ENCODE data around the gene MTX1.

The MTX1 gene

DNA sequence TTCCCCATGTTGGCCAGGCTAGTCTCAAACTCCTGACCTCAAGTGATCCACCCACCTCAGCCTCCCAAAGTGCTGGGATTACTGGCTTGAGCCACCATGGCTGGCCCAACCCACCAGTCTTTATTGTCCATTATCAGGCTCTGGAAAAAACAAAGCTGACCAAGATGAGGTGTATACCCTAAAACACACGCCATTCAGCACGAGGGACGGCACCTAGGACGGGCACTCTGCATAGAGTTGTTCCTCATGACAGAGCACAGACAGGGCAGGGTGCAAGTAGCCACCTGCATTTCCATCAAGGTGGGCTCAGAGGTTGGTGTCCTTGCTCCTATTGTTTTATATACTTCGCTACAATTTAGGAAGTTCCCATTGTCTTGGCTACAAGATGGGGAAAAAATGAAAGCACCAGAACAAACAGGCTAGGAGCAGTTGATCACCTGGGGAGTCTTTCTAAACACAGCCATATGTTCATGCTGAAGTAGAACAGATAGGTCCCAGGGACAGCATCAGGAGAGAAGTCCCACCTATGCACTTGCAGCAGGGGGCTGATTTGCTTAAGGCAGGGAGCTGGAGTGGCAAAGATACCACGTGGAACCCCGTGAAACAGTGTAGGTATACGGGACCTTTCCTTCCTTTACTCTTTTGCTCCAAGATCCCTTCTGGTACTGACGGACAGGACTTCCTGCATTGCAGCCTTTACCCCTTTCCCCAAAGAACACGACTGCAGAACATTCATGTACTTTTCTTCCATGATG is 39.9 kb upstream of the MTX1 start:
- Histone ChIP-seq H3K9me3 (ENCODE audit: control insufficient read depth, low read length) (no peaks in the 10 kb centered on the region), H3K36me3 (ENCODE audit: control insufficient read depth, insufficient read depth, low read length) (peaks cover 35% of the 10 kb centered on the region), H3K4me3 (ENCODE audit: extremely low read depth, insufficient read depth, low read length, poor library complexity, severe bottlenecking) (no peak overlapping the region), H3K27ac (ENCODE audit: low read depth, low read length, severe bottlenecking) (no peak overlapping the region), H3K4me1 (ENCODE audit: control insufficient read depth, insufficient read depth, low read length, poor library complexity, severe bottlenecking) (peaks cover 7% of the 10 kb centered on the region)
- WGBS, 2 experiments (ENCODE audit: insufficient coverage in 2 of 2), result 95 to 98% methylated on average over 8 to 9 of the region's 10 CpGs

DNA sequence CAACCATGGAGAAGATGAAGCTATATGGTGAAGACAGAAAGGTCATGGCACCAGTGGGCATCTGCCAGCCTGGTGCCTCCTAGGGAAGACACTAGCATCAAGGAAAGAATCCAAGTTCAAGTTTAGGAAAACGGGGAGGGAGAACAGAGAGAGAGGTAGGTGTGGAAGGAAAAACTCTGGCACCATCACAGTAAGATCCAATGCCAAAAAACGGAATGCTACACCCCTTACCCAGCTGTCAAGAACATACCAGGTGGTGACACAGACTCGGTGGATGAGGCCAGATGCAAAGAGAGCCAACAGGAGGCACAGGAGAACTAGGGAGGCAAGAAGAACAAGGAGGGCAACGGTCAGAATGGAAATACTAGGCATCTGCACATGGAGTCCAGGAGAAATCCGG is 39.0 kb upstream of the MTX1 start:
- Histone ChIP-seq H3K4me1 (ENCODE audit: control insufficient read depth, insufficient read depth, low read length, poor library complexity, severe bottlenecking) (peaks cover 7% of the 10 kb centered on the region), H3K9me3 (ENCODE audit: control insufficient read depth, low read length) (no peaks in the 10 kb centered on the region), H3K36me3 (ENCODE audit: control insufficient read depth, insufficient read depth, low read length) (peaks cover 35% of the 10 kb centered on the region), H3K27ac (ENCODE audit: low read depth, low read length, severe bottlenecking) (no peak overlapping the region), H3K4me3 (ENCODE audit: extremely low read depth, insufficient read depth, low read length, poor library complexity, severe bottlenecking) (no peak overlapping the region)
- 90 to 91% methylated on average over 2 to 4 of the region's 5 CpGs for WGBS, 2 experiments (ENCODE audit: insufficient coverage in 2 of 2)

DNA sequence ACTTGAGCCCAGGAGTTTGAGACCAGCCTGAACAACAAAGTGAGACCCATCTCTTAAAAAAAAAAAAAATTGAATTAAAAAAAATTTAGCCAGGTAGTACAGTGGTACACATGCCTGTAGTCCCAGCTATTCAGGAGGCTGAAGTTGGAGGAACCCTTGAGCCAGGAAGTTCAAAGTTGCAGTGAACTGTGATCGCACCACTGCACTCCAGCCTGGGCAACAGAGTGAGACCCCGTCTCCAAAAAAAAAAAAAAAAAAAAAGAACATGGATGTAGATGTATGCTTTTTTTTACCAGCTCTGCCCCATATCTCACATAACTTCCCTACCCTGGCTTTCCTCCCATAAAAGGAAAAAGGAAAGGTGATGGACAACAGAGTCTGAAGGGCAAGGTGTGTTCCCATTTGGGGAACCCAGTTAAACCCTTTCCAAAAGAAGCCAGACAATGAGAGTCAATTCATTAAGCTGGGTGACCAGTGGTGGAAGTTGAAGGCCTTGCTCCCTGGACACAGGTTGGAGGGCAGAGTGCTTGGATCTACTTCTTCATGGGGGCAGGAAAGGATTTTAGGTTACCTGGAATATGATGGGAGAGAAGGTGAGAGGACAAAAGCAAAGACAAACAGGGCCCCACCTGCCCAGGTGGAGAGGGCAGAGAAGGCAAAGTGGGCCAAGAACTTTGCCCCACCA is 38.3 kb upstream of the MTX1 start:
- Histone ChIP-seq H3K27ac (ENCODE audit: low read depth, low read length, severe bottlenecking) (no peak overlapping the region), H3K4me1 (ENCODE audit: control insufficient read depth, insufficient read depth, low read length, poor library complexity, severe bottlenecking) (peaks cover 7% of the 10 kb centered on the region), H3K9me3 (ENCODE audit: control insufficient read depth, low read length) (no peaks in the 10 kb centered on the region), H3K36me3 (ENCODE audit: control insufficient read depth, insufficient read depth, low read length) (peaks cover 35% of the 10 kb centered on the region), H3K4me3 (ENCODE audit: extremely low read depth, insufficient read depth, low read length, poor library complexity, severe bottlenecking) (no peak overlapping the region)
- 100% methylated on average over 1 of the region's 2 CpGs; no CpG with 5 or more reads in 1 of the 2 experiments for WGBS, 2 experiments (ENCODE audit: insufficient coverage in 2 of 2)

DNA sequence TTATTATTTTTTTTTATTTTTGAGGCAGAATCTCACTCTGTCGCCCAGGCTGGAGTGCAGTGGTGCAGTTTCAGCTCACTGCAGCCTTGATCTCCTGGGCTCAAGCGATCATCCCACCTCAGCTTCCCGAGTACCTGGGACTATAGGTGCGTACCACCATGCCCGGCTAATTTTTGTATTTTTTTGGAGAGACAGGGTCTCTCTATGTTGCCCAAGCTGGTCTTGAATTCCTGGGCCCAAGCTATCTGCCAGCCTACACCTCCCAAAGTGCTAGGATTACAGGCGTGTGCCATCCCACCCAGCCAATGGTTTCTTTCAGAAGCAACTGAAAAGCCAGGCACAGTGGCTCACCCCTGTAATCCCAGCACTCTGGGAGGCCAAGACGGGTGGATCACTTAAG is 37.7 kb upstream of the MTX1 start:
- H3K9me3 ChIP-seq (ENCODE audit: control insufficient read depth, low read length), result no peaks in the 10 kb centered on the region
- H3K27ac ChIP-seq (ENCODE audit: low read depth, low read length, severe bottlenecking), result no peak overlapping the region
- H3K4me3 ChIP-seq (ENCODE audit: extremely low read depth, insufficient read depth, low read length, poor library complexity, severe bottlenecking), result no peak overlapping the region
- peaks cover 35% of the 10 kb centered on the region for H3K36me3 ChIP-seq (ENCODE audit: control insufficient read depth, insufficient read depth, low read length)
- peaks cover 7% of the 10 kb centered on the region for H3K4me1 ChIP-seq (ENCODE audit: control insufficient read depth, insufficient read depth, low read length, poor library complexity, severe bottlenecking)
- 93 to 96% methylated on average over 7 of the region's 7 CpGs for WGBS, 2 experiments (ENCODE audit: insufficient coverage in 2 of 2)

DNA sequence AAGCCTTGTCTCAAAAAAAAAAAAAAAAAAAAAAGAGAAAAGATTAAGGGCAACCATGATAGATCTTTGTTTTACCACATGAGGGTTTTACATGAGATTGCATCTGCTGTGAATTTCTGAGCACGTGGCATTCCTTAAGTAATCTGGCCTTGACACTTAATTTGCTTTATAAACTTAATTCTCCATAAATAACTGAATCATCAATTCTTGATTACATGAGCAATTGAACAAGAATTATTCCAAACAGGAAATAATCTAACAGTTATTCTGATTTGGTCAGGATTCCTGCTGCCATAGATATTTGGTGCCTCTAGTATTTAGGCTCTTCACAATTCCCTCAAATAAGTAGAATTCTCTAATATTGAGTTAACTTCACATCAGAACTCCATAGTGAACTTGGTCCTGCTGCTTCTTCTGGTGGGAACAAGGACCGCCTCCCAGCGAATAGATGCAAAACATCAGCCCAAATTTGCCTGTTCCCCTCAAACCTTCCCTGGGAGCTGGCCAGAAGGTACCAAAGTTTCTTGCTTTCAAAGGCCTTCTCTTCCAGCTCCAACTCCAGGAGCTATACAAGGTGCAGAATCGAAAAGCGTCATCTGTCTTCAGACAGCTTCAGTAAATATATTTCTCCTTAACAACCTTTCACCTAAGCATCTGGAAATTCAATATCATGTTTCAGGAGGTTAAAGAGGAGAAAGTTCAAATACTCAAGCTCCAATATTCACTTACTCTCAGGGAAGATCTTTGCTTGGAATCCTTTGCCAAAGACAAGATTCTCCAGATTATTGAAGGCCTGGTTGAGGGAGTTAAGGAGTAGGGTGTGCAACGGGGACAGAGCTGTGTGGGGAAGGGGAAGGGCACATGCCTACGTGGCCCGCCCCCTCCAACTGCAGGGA is 36.4 kb upstream of the MTX1 start:
- H3K4me1 ChIP-seq (ENCODE audit: control insufficient read depth, insufficient read depth, low read length, poor library complexity, severe bottlenecking), result peaks cover 7% of the 10 kb centered on the region
- whole genome bisulfite sequencing, 2 experiments (ENCODE audit: insufficient coverage in 2 of 2), result 37 to 59% methylated on average over 5 to 8 of the region's 8 CpGs
- peak overlapping the region; percentile 93 for H3K27ac ChIP-seq (ENCODE audit: low read depth, low read length, severe bottlenecking)
- peak overlapping the region; percentile 90 for H3K4me3 ChIP-seq (ENCODE audit: extremely low read depth, insufficient read depth, low read length, poor library complexity, severe bottlenecking)
- peaks cover 38% of the 10 kb centered on the region for H3K36me3 ChIP-seq (ENCODE audit: control insufficient read depth, insufficient read depth, low read length)
- no peaks in the 10 kb centered on the region for H3K9me3 ChIP-seq (ENCODE audit: control insufficient read depth, low read length)

DNA sequence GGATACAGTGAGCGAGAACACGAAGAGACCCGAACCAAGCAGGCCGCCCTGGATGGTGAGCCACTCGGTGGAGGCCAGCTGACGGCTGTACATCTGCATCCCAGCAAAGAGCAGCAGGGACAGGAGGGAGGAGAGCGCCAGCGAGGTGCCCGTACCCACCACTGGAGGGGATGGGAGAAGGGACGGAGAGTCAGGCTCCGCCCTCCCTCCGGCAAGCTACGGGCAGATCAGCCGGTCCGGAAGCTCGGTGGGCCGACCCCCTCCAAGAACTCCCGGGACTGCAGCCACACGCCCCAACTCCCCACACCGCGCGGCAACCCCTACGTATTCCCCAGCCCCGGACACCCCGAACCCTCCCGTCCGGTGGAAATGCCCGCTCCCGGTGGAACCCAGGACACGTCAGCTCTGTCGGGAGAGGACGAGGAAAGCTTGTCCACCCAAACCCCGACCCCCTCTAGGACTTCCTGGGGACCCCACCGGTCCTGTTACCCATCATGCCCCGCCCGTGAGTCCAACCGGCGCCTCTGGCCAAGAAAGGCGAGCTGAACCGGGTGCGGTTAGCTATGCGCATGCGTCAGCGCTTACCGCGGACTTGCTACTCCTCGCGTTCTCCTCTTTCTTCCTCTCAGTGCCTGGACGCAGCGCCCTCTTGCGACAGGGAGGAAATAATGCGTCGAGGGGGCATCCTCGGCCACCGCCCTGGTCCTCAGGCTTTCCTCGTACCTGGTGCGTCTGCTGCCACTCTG is 35.6 kb upstream of the MTX1 start, which contains the start of gene KRTCAP2:
KRTCAP2 (minus strand) TSS at position 573 of the 746 bp plus-strand sequence; CDS start at position 493, 80 bp downstream.
- WGBS, 2 experiments (ENCODE audit: insufficient coverage in 2 of 2), result 0% methylated on average over 45 to 50 of the region's 57 CpGs
- Histone ChIP-seq H3K9me3 (ENCODE audit: control insufficient read depth, low read length) (no peaks in the 10 kb centered on the region), H3K4me3 (ENCODE audit: extremely low read depth, insufficient read depth, low read length, poor library complexity, severe bottlenecking) (peak within 1 kb of the TSS; percentile 90), H3K4me1 (ENCODE audit: control insufficient read depth, insufficient read depth, low read length, poor library complexity, severe bottlenecking) (peaks cover 7% of the 10 kb centered on the region), H3K36me3 (ENCODE audit: control insufficient read depth, insufficient read depth, low read length) (peaks cover 46% of the 10 kb centered on the region), H3K27ac (ENCODE audit: low read depth, low read length, severe bottlenecking) (peak within 1 kb of the TSS; percentile 93)

DNA sequence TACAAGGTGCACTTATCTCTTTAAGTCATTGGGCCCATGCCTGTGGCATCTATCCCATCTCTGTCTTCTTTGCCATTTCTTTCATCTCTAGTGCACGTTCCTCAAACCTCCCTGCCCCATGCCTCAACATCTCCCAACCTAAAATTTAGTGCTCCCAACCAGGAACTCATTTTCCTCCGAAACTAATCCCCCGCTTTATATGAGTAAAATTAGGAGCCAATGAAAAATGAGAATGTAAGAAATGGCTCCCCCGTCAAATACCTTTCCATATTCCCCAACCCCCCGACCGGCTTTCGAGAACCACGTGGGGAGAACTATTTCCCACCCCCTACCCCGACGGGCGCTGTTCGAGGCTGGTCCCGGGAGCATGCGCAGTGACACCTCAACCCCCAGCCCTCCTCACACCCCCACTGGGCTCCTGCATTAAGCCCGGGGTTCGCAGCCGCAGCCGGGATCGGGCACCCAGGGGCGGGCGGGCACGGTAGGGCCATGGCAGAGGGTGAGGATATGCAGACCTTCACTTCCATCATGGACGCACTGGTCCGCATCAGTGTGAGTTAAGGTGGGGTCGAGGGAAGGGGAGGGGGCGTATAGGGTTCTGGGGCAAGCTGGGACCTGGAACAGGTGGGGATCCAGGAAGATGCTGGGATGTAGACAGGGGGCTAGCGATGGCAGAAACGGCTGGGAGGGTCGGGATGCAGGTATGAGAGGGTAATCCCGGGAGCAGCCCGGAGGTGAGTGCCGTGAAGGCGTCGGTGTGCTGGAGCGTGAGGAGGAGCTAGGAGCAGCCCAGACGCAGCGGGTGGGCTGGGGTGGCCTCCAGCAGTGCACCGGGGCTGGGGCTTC is 34.8 kb upstream of the MTX1 start, which contains the start of gene TRIM46:
TRIM46 (plus strand) TSS at position 372 of the 846 bp plus-strand sequence; CDS start at position 490, 118 bp downstream.
- peak within 1 kb of the TSS; percentile 90 for H3K4me3 ChIP-seq (ENCODE audit: extremely low read depth, insufficient read depth, low read length, poor library complexity, severe bottlenecking)
- peaks cover 7% of the 10 kb centered on the region for H3K4me1 ChIP-seq (ENCODE audit: control insufficient read depth, insufficient read depth, low read length, poor library complexity, severe bottlenecking)
- 1 to 2% methylated on average over 14 to 20 of the region's 38 CpGs for WGBS, 2 experiments (ENCODE audit: insufficient coverage in 2 of 2)
- no peaks in the 10 kb centered on the region for H3K9me3 ChIP-seq (ENCODE audit: control insufficient read depth, low read length)
- H3K27ac ChIP-seq (ENCODE audit: low read depth, low read length, severe bottlenecking), result peak within 1 kb of the TSS; percentile 93
- H3K36me3 ChIP-seq (ENCODE audit: control insufficient read depth, insufficient read depth, low read length), result peaks cover 53% of the 10 kb centered on the region

DNA sequence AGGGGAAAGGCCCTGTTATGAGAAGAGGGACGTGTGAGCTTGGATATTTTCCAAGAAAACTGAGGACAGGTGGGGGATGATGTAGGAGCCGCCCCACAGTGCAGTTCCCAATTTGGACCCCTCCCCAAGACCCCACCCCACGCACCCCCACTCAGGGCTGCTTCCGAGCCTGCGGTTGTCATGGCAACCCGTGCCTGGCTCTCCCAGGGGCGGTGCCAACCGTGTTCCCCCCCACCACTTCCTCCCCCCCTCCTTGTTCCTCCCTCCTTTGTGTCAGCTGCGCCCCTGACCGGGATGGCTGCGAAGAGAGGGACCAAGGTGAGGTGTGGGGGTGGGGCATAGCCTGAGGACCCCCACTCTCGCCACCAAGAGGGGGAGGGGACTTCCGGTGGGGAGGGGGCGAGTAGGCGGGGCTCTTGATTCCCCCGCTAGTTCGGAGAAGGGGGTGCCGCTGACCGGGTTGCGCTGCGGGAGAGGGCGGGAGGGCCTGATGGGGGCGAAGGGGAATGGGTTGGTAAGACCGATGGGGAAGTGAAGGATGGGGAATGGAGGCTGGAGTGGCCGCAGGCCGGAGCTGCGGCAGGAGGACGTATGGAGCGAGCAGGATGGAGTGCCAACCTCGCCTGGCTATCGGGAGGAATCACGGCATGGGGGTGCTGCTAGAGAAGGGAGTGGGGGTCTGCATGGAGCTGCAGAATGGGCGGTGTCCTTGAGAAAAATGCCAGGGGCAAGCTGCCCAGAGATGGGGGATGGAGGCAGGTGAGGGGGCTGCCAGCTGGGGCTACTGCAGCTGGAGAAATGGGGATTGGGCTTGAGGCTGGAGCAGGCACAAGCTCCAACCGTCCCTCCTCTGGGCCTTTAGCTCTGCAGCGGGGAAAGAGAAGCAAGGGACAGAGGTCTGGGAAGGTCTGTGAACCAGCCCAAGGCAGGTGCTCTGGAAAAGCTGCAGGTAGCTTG is 33.9 kb upstream of the MTX1 start:
- Histone ChIP-seq H3K9me3 (ENCODE audit: control insufficient read depth, low read length) (no peaks in the 10 kb centered on the region), H3K27ac (ENCODE audit: low read depth, low read length, severe bottlenecking) (no peak overlapping the region), H3K36me3 (ENCODE audit: control insufficient read depth, insufficient read depth, low read length) (peaks cover 53% of the 10 kb centered on the region), H3K4me1 (ENCODE audit: control insufficient read depth, insufficient read depth, low read length, poor library complexity, severe bottlenecking) (peaks cover 7% of the 10 kb centered on the region), H3K4me3 (ENCODE audit: extremely low read depth, insufficient read depth, low read length, poor library complexity, severe bottlenecking) (peak overlapping the region; percentile 90)
- 8 to 11% methylated on average over 18 to 19 of the region's 35 CpGs for WGBS, 2 experiments (ENCODE audit: insufficient coverage in 2 of 2)

All from mesodermal cell (in vitro differentiated cells).